GM19372 (cell line): ENCODE results near the gene TMSB4X.
"Not testable (repeated sequence)": the region's sequence is repeated elsewhere in the genome, so short reads cannot be mapped to it uniquely, and the experiment has no call there.

Source experiments
- ATAC-seq: cut with Tn5 transposase; IDR thresholded peaks from one replicate; pipeline ENCODE4 v1.9.1; 2021; ENCODE audit warnings: mild to moderate bottlenecking, low read depth, moderate library complexity; ENCODE audit not compliant: unreplicated experiment

The TMSB4X gene

DNA sequence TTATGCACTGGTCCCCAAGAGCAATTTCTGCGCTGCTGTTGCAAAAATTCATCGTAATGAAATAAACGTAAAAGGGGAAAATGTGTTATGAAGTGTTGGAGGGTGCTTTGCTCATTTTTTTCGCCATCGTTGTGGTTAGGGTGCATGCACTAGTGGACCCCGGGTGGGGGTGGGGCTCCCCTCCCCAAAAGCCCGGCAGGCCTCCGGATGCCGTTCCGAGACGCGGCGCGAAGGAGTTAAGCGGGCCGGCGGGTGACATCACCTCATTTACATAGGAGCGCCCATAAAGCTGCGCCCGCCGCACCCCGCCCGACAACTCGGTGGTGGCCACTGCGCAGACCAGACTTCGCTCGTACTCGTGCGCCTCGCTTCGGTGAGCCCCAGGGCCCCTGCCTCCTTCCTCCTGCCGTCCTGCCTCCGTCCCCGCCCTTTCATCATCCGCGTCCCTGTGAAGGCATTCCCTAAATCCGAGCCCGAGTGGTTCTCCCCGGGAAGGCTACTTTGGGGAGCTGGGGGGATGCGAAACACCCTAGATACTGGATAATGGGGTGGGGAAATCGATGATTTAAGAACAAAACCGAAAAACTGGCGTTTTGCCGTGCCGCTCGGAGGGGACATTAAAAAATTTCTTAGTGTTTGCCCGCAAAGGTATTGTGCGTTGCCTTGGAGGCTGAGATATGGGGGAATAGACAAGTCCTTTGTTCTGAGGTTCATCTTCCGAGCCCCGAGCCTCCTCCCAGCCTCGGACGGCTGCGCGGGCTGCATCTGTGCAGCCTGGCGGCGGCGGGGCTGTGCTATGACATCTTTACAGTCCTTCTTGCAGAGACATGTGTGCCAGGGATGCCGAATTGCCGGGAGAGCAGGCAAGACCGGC is at the start of gene TMSB4X:
TSS of gene TMSB4X (plus strand) at position 315 of the 874 bp plus-strand sequence.
- ATAC-seq, result peak; percentile 38

DNA sequence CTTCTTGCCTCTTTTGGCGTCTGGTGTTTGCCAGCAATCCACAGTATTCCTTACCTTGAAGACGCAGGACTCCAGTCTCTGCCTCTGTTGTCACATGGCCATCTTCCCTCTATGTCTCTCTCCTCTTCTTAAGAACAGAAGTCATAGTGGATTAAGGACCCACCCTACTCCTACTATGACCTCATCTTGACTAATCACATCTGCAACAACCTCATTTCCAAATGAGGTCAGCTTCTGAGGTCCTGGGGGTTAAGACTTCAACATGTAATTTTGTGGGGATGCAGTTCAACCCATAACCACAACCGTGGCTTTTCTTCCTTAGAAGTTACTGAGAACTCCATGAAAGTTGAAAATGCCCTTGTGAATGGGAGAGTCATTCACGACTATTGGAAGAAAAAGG is 45.2 kb upstream of the TMSB4X start:
- ATAC-seq, result no peak

DNA sequence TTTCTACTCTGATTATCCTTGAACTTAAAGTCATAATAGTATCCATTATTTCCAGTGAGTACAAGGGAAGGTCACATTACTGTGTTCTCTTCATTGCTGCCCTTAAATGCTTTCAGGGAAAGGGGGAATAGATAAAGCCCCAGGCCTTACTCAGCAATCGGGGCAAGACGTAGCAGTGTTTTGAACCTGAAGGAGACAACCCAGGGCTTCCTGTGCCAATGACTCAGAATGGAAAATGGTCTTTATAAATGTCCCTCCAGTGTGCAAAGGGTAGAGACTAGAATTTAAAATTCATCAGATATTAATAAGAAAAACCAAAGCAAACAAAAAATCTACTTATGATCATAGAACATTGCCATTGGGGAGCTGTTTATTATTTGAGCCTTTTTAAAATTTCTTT is 44.8 kb upstream of the TMSB4X start:
- ATAC-seq, result no peak

DNA sequence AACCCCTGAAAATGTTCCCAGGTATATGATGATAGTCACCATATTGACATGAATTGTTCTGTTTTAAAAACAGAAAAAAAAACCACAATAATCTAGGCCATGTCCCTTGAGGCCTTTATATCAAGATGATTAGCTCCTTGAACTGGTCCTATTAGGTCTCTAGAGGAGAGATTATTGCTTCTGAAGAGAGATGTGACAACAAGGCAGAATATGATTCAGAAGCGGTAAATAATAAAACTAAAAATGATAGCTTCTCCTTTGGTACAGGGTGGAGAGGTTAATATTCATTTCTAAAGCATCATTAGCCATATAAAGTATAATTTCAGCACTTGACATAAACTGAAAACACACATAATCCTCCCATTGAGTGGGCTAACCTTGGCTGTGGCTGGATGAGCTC is 42.7 kb upstream of the TMSB4X start:
- ATAC-seq, result no peak

DNA sequence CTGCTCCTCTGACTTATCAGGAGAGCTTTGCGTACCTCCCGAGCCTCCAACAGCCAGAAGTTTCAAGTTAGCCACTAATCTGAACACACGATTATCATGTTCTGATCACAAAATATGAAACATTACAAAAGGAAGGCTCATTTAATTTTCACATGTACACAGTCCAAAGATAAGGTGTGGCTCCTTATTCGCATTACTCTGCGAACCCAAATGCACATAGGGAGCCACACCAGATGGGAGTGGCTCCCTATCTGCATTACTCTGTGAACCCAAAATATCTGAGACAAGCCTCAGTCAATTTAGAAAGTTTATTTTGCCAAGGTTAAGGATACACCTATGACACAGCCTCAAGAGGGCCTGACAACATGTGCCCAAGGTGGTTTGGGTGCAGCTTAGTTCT is 40.1 kb upstream of the TMSB4X start:
- no peak for ATAC-seq

DNA sequence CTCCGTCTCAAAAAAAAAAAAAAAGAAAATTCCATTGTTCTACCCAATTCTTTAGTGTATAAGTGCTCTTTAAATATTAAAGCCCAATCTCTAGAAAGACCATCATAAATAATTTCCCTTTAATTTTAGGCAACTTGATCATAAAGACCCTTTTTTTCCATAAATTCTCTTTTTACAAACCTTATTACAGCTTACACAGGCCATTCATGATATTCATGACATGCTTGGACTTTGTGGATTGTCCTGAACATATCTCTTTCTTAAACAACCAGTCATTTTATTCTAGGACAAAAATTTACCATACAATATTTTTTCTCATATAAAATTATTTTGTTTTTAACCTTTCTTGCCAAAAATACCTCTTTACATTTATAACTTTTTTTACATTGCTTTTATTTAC is 38.0 kb upstream of the TMSB4X start:
- ATAC-seq, result no peak

DNA sequence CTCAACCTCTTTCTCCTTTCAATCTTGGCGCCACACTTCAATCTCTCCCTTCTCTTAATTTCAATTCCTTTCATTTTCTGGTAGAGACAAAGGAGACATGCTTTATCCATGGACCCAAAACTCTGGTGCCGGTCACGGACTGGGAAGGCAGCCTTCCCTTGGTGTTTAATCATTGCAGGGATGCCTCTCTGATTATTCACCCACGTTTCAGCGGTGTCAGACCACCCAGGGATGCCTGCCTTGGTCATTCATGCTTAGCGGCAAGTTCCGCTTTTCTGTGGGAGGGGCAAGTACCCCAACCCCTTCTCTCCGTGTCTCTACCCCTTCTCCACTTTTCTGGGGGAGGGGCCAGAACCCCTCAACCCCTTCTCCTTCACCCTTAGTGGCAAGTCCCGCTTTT is 34.4 kb upstream of the TMSB4X start:
- ATAC-seq, result not testable (repeated sequence)

DNA sequence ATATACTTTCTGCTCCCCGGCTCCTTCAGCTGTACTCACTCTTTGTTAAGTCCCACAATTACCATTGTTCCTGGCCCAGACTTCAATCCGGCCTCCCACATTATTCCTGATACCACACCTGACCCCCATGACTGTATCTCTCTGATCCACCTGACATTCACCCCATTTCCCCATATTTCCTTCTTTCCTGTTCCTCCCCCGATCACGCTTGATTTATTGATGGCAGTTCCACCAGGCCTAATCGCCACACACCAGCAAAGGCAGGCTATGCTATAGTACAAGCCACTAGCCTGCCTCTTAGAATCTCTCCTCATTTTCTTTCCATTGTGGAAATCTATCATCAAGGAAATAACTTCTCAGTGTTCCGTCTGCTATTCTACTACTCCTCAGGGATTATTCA is 31.3 kb upstream of the TMSB4X start:
- ATAC-seq, result not testable (repeated sequence)

DNA sequence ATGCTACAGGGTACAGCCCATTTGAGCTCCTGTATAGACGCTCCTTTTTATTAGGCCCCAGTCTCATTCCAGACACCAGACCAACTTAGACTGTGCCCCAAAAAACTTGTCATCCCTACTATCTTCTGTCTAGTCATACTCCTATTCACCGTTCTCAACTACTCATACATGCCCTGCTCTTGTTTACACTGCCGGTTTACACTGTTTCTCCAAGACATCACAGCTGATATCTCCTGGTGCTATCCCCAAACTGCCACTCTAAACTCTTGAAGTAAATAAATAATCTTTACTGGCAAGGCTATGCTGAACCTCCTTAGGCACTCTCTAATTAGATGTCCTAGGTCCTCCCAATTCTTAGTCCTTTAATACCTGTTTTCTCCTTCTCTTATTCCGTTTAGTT is 30.5 kb upstream of the TMSB4X start:
- not testable (repeated sequence) for ATAC-seq

DNA sequence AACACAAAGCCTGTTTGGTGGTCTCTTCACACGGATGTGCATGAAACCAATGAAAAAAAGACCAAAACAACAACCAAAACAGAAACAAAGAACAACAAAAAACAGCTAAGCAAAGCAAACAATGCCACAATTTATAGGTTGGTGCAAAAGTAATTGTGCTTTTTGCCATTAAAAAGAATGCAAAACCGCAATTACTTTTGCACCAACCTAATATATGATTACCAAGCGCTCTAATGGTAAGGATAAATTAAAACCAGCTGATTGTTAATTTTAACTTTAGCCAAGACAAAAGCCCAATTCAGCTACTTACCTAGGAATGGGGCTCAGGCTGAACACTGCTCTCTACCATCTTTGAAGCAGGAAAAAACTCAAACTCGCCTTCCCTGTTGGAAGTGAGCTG is 29.4 kb upstream of the TMSB4X start:
- ATAC-seq, result no peak

DNA sequence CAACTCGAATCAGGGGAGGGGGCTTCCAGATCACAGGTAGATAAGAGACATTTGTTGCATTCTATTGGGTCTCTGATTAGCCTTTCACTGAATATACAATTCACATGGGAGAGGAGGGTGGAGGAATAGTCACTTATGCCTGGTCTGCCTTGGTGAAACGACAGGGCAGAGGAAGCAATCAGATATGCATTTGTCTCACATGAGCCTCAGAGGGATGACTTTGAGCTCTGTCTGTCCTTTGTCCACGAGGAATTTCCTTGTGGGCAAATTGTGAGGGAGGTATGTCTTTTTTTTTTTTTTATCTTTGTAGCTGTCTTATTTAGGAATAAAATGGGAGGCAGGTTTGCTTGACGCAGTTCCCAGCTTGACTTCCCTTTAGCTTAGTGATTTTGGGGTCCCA is 28.5 kb upstream of the TMSB4X start:
- ATAC-seq, result no peak

DNA sequence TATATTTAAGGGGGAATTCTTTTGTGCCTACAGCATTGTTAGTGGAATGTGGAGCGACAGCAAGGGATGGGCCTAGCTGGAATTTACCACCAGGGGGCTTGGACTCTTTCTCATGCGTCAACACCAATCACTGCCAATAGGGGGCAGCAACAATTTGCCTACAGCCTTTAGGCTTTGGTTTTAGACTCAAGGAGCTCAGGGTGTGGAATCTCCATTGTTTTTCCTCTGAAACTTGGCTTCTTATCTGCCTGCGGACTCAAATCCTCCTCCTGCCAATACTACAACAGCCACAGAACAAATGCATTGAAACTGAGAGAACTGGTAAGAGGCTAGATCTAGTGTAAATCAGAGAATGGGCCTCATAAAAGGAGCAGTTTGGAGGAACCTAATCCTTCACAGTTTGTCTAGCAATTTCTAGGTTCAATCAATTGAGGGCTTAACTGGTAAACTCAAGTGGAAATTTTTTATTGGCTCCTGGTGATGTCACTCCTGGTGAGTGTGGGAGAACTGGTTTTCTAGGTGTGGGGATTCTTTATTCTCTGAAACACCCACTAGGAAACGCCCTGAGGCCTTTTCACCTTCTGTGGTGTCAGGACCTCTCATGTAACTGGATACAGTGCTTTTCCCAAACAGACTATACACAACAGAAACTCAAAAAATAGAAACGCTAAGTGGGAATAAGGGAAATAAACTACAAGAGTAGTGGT is 27.9 kb upstream of the TMSB4X start:
- no peak for ATAC-seq

DNA sequence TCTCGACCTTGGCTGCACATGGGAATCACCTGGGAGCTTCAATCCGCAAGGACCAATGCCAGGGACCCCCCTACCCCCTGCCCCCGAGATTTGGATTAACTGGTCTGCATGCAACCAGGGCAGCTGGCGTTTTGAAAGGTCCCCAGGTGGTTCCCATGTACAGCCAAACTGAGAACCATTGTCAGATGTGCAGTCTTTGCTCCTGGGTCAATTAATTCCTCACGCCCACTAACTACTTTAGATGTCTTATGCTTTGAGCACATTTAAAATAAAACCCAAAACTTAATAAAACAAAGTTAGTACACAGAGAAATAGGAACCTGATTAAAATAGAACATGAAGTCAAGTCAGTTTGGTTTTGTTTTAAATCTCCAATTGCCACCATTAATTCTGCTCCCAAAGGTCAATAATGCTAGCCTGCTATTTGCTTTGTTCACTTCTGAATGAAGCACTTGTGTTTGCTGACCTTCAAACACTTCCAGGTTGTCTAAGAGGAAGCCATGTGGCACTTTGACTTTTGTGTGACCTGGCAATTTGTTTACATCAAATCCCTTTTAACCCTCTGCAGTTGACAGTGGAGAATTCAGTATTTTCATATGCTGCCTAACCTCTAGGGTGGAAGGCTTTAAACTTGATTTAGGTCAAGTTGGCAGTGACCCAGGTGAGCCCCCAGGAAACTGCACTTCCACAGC is 27.2 kb upstream of the TMSB4X start:
- no peak for ATAC-seq

DNA sequence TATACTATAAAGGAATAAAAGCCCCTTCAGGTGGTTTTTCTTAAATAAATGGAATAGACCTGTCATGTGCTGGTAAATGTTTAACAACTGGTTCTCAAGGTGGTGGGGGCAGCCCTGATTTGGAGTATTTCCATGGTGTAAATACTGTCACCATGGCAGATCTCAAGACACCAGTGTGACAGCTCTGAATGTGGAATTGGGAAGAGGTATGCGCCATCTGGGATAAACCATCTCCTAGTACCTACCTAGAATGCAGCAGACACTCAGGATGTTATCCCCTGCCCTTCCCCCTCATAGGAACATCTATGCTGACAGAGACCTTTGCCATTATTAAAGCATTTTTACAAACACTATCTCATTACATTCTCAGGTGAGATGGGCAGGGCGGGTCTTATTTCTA is 26.4 kb upstream of the TMSB4X start:
- no peak for ATAC-seq

DNA sequence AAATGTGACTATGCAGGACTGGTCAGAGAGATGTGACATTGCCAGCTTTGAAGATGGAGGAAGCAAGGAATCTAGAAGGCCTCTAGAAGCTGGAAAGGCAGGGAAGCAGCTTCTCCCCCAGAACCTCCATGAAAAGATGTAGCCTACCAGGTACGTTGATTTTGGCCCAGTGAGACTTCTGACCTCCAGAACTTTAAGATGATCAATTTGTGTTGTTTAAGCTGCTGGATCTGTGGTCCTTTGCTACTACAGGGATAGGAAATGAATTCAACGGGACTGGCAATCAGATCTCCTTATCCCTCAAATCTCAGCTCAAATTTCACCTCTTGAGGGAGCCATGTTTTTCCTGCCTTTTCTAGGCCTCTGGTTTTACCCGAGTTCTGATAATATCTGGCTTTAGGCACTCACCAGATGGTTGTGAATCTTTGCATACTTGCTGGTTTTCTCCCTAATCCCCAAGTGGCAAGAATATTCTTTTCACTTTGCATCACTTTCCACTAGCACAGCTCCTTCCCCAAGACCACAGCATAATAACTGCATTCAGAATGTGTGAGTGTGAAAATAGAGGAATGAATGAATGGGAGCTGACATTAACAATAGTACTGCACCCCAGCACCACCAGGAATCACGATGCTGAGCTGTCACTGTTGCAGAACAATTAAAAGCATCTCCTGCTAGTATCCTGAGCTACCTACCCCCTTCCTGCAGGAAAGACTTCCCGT is 25.5 kb upstream of the TMSB4X start:
- ATAC-seq, result no peak

DNA sequence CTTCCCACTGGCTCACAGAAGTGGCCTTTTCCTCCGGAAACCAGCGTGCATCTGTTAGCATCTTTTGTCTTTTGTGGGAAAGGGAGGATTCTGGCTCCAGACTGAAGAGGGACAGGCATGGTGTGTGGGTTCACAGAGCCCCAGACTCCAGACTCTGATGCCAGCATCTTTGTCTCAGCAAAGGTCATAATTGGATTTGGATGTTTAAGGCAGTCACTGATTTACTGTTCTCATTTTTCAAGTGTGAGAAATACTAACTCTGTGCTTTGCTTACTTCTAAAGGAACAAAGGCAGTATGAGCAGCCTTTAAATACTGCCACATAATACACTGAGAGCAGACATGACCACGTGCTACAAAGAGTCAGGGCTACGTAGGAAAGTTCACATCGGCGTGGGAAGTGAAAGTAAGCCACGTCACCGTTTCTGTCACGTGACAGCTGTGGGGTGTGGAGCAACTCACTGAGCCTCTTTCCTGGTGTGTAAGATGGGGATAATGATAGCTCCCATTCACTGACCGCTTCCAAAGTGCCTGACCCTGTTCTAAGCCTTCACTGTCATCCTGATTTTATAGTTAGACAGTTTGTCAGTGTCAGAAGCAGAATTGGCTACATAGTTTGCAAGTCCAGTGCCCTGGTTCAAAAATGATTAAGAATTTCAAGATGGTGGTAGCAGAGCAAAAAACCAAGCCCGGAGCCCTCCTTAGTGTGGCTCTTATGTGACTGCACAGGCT is 24.8 kb upstream of the TMSB4X start:
- ATAC-seq, result peak; percentile 37

DNA sequence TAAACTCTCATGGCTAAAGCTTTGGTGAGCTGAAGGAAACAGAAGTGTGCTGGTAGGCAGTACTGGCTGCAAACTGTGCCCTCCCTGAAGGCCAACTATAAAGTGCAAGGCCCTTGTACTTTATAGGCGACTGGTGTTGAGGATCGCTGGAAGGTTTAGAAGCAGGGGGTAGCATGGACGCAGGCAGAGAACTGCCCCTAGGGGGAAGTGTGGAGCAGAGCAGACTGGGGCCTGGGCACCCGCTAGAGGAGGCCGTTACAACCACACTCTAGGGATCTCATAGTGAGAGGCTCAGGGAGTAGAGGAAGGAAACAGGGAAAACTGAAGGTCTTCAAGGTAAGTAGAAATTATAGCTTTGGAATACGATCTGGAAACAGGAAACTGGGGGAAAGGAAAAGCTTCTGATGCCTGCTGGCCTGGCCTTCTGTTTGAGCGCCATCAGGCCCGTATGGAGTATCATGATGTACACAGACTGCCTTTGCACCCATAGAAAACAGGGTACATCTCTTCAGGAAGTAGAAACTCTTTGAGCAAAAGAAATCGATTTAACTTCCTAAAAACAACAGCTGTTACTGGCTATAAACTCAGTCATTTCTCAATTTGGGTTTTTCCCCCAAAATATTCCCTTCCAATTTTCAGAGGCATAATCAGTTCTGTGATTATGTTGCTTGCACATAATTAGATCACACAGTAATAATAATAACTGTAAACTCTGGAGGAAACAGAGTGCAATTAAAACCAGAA is 23.9 kb upstream of the TMSB4X start:
- ATAC-seq, result peak; percentile 45

DNA sequence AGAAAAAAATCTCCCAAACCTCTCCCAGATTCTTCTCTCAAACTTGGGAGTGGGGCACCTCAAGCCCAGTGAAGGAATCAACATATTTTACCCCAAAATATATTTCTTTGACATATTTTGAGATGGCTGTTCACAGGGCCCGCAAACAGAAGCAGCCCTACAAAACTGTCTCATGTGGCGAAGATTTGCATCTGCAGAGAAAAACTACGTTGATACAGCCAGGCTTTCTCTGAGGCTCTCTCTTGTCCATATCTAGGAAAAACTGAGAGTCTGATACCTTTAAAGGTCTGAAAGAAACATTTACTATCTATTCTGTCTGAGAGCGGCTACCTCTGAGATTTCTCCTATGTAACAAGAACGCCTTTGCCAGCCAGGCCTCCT is 23.3 kb upstream of the TMSB4X start:
- ATAC-seq, result no peak

DNA sequence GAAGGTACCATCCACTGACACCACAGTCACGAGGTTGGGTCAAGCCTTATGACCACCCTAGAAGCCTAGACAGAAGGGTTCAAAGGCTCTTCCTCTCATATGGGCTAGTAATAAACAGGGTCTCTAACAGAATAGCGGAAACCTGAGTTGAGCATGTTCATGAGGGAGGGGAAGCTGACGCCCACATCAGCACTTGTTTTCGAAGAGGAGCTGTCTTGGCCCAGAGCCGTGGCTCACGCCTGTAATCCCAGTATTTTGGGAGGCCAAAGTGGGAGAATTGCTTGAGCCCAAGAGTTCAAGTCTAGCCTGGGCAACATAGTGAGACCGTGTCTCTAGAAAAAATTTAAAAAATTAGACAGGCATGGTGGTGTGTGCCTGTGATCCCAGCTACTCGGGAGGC is 21.5 kb upstream of the TMSB4X start:
- no peak for ATAC-seq
